VCaP (cell line): ENCODE data around the gene PDCD11.

Experiments
- H3K27ac ChIP-seq: fragments of 450-650 bp; 2 replicates; pipeline ENCODE4 v1.5.1; 2017
- TF ChIP-seq, protein P1 (sequence below): fragments of 450-650 bp; conservative IDR thresholded peaks from 2 replicates; pipeline ENCODE4 v1.5.1; 2017; ENCODE audit warnings: mild to moderate bottlenecking, moderate library complexity

The PDCD11 gene

DNA sequence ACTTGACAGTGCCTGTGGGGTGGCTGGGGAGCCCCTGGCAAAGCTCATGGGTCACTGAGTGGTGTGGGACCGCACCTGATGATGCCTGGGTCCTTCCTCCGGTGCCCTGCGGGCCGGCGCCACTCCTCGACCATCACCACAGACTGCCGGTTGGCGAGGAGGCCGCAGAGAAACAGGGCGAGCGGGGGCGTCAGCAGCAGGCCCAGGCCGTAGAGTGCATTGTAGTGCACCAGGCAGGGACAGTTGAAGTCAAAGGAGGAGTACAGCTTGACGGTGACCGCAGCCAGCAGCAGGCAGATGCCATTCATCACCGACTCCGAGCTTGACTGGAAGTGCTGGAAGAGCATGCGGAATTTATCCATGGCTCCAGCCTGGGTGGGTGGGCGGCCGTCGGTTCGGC lies 82.2 kb downstream of the PDCD11 start:
- H3K27ac ChIP-seq, result no peak overlapping the region
- TF ChIP-seq, protein P1, sequence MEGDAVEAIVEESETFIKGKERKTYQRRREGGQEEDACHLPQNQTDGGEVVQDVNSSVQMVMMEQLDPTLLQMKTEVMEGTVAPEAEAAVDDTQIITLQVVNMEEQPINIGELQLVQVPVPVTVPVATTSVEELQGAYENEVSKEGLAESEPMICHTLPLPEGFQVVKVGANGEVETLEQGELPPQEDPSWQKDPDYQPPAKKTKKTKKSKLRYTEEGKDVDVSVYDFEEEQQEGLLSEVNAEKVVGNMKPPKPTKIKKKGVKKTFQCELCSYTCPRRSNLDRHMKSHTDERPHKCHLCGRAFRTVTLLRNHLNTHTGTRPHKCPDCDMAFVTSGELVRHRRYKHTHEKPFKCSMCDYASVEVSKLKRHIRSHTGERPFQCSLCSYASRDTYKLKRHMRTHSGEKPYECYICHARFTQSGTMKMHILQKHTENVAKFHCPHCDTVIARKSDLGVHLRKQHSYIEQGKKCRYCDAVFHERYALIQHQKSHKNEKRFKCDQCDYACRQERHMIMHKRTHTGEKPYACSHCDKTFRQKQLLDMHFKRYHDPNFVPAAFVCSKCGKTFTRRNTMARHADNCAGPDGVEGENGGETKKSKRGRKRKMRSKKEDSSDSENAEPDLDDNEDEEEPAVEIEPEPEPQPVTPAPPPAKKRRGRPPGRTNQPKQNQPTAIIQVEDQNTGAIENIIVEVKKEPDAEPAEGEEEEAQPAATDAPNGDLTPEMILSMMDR, result no peak

DNA sequence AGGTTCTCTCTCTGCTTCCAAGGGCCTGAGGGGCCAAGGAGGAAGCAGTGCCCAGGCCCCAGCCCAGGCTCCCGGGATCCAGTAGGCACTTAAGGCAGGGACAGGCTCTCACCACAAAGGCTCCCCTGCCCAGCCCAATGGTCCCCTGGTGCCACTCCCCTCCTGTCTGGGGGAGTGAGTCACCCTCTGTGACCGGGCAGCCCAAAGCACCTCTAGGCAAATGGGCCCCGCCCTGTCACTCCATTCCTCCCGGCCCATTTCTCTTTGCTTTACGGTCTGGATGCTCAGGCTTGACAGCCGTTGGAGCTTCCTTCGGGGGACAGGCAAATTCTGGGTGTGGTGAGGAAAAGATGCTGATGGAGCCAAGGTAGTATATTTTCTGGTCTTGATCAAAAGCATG lies 82.7 kb downstream of the PDCD11 start, which contains the start of gene CALHM3:
Gene CALHM3 (minus strand): TSS at position 106 of the 400 bp plus-strand sequence. CDS start 208 bp downstream, outside the sequence.
- H3K27ac ChIP-seq, result no peak within 1 kb of the TSS

DNA sequence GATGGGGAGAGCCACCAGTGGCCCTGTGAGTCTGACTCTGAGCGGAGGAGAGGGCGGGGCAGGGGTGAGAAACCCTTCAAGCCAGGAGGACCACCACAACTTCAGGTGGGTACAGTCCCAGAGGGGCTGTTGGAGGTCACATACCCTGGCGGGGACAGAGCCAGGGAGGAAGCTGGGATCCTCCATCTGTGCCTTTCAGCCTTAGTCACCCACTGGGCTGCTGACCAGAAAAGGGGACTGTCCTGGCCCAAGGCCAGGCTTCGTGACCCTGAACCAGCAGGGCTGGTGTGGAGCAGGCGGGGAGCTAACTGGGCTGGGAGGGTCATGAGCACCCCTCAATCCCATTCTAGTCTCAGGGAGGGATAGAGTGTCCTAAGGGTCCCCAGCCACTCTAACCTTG lies 84.1 kb downstream of the PDCD11 start:
- H3K27ac ChIP-seq, result no peak overlapping the region
- TF ChIP-seq, protein P1, result no peak

More for the DNA sequence above, 82.7 kb downstream of the PDCD11 start, which contains the start of gene CALHM3:
- TF ChIP-seq, protein P1, result no peak

DNA sequence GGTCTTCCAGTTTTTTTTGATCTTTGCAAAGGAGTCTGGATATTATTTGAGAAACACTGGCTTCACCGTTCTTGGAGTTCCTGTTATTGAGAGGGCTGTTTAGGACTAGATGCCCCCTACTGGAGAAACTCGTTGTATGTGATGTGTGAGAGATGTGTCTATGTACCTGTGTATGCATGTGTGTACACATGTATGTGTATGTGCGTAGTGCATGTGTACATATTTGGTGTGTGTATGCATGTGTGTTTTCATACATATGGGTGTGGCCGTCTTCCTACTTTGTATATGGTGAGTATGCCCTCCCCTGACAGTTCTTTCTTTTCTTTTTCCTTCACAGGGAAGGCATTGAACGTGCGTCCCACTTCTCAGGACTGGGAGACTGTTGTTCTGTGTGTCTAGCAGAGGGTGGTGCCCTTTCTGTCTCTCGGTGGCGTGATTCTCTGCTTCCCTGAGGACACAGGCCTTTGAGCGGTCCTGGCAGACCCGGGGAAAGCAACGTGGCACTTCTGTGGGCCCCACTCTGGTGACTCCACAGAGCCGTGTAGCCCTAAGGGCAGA lies 85.6 kb downstream of the PDCD11 start:
- H3K27ac ChIP-seq, result no peak overlapping the region
- TF ChIP-seq, protein P1, result peak; percentile 80

DNA sequence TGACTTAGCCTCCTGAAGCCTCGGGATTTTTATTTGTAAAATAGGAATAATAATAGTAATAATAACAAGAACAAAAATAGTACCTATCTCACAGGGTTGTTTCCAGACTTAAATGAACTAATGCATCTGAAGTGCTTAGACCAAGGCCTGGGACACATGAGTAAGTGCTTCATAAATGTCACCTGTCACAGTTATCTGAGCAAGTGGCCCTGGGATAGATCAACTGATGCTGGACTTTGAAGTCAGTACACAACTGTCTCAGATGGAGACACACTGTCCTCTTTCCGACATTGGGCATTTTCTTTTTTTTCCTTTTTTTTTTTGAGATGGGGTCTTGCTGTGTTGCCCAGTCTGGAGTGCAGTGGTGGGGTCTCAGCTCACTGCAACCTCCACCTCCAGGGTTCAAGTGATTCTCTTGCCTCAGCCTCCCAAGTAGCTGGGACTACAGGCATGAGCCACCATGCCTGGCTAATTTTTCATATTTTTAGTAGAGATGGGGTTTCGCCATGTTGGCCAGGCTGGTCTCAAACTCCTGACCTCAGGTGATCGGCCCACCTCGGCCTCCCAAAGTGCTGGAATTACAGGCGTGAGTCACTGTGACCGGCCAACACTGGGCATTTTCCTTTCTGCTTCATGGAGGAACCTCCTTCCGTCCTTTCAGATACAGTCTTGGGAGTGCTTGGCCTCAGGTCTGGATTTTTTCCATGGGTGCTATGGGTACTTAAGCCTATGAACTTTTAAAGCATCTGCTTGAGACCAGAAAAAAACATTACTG lies 90.4 kb downstream of the PDCD11 start:
- H3K27ac ChIP-seq, result peak overlapping the region; percentile 55

DNA sequence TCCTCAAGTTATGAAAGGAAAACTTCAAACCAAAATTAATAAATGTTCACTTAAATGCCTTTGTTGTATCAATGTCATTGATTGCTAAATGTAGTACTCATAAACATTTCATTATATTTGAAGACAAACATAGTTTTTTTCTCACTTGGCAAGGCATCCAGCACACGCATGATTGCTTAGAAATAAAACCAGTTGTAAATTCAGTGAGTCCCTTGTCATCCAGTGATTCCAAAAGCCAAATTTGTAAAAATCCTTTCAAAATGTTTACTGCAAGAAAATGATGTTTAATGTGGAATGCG lies 90.9 kb downstream of the PDCD11 start:
- TF ChIP-seq, protein P1, result no peak
- peak overlapping the region; percentile 55 for H3K27ac ChIP-seq

DNA sequence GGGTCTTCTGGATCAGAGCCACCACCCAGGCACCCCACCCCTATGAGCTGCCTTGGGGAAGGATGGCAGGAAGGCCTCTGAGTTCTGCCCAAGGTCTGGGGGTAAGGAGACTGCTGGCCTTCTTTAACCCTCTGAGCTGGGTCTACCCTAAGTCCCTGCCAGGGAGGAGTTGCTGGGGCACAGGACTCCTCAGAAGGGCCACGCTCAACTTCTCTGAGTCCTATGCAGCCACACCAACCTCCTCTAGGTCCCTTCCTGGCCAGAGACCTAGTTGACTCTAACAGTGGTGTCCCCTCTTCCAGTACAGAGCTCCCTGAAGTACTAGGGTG lies 94.5 kb downstream of the PDCD11 start:
- H3K27ac ChIP-seq, result no peak overlapping the region
- TF ChIP-seq, protein P1, result no peak

DNA sequence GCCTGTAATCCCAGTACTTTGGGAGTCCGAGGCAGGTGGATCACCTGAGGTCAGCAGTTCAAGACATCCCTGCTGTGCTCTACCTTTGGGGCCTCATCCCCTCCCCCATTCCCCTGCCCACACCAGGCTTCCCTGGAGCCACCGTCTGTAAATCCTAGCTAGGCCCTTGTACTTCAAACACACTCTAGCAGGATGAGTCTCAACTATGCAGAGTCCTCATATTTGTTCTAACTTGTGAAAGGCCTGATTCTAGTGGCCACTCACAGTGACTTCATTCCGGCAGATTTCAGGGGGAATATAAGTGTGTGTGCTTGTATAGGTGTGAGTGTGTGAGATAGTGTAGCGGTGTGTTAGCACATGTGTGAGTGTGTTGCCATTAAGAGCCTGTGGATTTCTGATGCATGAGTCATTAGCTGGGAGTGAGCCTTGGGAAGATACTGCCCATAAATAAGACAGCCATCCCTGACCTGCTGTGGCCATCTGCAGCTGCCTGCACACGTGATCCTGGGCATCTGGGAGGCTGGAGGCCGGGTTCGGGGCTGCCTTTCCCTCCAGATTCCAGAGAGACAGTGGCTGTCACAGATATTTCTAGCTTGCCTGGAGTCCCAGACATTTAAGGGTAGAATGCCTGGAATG lies 95.4 kb downstream of the PDCD11 start:
- H3K27ac ChIP-seq, result no peak overlapping the region
- TF ChIP-seq, protein P1, result no peak
